Right ventricle myocardium superior (tissue), 1 donor: Measurements from ENCODE around the gene ST8SIA1. TPM values are rescaled to one million over a fixed set of nuclear protein-coding genes. Genes with fewer than 3 reads are reported as not detected.
"Not testable (repeated sequence)": the region's sequence is repeated elsewhere in the genome, so short reads cannot be mapped to it uniquely, and the experiment has no call there.

Source experiments
- ATAC-seq: fragments of 200-7000 bp; cut with Tn5 transposase; one replicate; pipeline ENCODE4 v1.9.1; 2020; ENCODE audit warnings: mild to moderate bottlenecking; ENCODE audit not compliant: poor library complexity
- DNase-seq: peaks from one replicate; pipeline ENCODE4 v3.0.0-alpha.2; 2020
- intact Hi-C: fragments of 100-400 bp; cut with DNase I; formaldehyde crosslinking; loops from one replicate; pipeline ENCODE4 v1.11.2; 2022
- long read RNA-seq: library from polyadenylated mRNA; unstranded; transcript quantifications from one replicate; pipeline ENCODE4 v2.0.0, GENCODE V29; 2021
- total RNA-seq: library from RNA; stranded (reverse); fragmentation: NEBNext Ultra II Directional; extraction: Animal tissue kit (Norgen Biotek cat#: 25700); gene quantifications from one replicate; pipeline ENCODE4 v1.2.1, GENCODE V29; 2021
- donor health status: DM: no; HTN: yes; CAD: no; lungs with severe emphysema.

ST8SIA1 gene, protein sequence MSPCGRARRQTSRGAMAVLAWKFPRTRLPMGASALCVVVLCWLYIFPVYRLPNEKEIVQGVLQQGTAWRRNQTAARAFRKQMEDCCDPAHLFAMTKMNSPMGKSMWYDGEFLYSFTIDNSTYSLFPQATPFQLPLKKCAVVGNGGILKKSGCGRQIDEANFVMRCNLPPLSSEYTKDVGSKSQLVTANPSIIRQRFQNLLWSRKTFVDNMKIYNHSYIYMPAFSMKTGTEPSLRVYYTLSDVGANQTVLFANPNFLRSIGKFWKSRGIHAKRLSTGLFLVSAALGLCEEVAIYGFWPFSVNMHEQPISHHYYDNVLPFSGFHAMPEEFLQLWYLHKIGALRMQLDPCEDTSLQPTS
- total RNA-seq: 3.3 TPM
- long read RNA-seq, full-length matches to known transcripts: 5 of 5 reads
- long read RNA-seq, partial matches to known transcripts: 0 of 5 reads
- long read RNA-seq, other reads (novel, unspliced or antisense): 0 of 5 reads

DNA sequence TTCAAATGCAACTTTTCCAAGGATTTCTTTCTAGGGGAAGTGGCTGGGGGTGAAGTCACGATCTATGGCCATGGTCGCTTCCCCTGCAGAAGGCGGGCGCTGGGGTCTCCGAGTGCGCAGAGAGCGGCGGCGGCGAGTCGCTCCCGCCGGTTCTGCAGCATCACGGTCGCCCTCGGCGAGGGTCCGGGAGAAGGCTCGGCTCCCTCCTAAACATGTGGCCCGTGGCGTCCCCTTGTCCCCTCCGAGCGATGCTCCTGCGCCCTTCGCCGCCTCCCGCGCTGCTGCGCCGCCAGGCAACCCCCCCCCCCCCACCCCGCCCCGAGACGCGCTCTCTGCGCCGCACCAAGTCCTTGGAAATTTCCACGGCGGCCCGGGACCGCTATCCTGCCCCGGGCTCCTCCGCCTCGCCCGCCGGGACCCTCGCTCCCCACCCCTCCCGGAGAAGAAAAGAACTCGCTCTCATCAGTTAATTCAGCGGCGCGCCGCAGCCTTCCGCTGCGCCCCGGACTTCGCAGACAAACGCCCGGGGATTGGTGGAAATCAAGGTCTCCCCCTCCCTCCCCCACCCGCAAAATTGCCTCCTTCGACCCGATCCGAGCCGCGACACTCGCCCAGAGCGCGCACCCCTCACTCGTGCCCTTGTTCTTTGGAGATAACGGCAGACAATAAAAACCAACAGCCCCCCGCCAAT, at the start of gene ST8SIA1:
ST8SIA1 (minus strand) TSS at position 298 of the 691 bp plus-strand sequence. CDS start 475 bp downstream, outside the sequence.
- intact Hi-C loops: loop anchor here (5.0 kb wide), 1 partner anchor 232 kb away; no protein-coding TSS in a partner anchor
- DNase-seq: peak; percentile 60
- ATAC-seq: peak; percentile 71

DNA sequence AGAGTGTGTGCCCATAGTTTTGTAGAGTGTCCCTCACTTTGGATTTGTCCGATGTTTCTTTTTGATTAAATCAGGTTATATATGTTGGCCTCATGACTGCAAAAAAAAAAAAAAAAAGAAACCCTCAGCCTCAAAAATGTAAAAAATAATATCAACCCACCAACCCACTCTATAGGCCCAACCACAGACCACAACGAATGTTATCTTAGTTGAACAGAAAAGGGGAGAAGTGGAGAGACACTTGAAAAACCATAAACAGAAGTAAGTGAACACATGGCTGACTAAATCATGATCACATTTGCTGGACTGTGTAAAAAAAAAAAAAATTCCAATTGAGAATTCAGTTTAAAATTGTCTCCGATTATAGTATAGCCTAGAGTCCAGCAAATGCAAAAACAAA, 45.5 kb upstream of the ST8SIA1 start:
- DNase-seq (no peak), ATAC-seq (no peak)
- intact Hi-C loops: no loop called here

DNA sequence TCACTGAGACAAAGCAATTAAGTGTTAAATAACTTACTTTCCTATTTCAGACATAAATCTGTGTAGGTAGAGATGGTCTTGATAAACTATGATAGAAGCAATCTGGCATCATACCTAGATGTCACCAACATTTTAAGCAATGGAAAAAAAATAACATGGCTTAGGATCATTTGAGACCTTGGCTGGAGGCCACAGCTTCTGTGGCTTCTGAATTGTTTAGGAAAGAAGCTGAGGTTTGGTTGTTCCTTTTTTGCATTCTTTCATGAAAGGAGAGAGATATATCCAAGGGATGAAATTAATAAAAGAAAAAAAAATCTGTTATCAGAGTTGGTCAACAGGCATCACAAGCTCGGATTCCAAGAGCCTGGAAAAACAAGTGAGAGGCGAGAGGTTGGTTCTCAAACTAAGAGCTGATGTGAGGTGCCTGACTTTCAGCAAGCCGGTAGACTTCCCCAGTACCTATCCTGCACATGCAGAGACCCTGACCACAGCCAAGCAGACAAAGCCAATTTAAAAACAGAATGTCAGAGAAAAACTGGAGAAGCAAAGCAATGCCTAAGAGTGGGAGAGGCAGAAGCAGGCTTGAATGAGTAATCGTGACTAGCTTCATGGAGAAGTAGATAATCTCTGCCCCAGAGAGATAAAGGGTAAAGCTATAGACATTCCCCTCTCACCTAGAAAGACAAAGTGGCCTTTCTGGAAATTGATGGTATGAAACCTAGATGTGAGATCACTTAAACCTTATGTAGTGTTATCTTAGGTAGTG, 43.4 kb upstream of the ST8SIA1 start:
- no peak for DNase-seq
- no peak for ATAC-seq
- intact Hi-C loops: no loop called here

GRCh38 chr12:22376596-22377150, 42.2 kb upstream of the ST8SIA1 start:
- intact Hi-C loops, DNase-seq, ATAC-seq: not testable (repeated sequence)

GRCh38 chr12:22374508-22374907, 40.0 kb upstream of the ST8SIA1 start:
- ATAC-seq (no peak), DNase-seq (no peak)
- intact Hi-C loops: no loop called here

- no peak for ATAC-seq
Measured at GRCh38 chr12:22372277-22372837, 37.9 kb upstream of the ST8SIA1 start.

GRCh38 chr12:22366181-22366580, 31.7 kb upstream of the ST8SIA1 start:
- DNase-seq: no peak
- intact Hi-C loops: no loop called here
- ATAC-seq: no peak

More at GRCh38 chr12:22372277-22372837, 37.9 kb upstream of the ST8SIA1 start:
- DNase-seq: no peak
- intact Hi-C loops: no loop called here

DNA sequence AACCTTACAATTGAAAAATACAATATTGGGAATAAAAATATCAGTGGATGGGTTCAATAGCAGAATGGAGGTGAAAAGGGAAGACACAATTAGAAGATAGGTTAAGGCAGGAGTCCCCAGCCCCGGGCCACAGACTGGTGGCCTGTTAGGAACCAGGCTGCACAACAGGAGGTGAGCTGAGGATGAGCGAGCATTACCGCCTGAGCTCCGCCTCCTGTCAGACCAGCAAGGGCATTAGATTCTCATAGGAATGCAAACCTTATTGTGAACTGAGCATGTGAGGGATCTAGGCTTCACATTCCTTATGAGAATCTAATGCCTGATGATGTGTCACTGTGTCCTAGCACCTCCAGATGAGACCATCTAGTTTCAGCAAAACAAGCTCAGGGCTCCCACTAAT, 27.3 kb upstream of the ST8SIA1 start:
- ATAC-seq (no peak), DNase-seq (no peak)
- intact Hi-C loops: no loop called here

DNA sequence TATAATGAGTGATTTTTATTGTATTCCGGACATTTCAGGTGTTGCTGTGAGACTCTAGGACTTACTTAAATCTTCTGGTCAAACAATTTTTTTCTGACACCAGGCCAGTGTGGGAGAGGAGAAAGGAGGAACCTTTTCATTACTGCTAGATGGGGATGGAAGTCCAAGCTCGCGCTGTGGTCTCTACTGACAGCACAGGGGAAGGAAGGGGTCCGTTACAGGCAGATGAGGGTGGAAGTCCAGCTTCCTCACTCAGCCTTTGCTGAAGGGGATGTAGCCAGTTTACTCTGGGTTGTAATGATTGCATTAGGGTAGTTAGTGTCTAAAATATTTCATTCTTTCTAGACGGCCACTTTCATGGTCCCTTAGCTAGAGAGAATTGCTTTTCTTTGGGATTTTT, 26.3 kb upstream of the ST8SIA1 start:
- DNase-seq (no peak), ATAC-seq (no peak)
- intact Hi-C loops: no loop called here

- ATAC-seq (no peak), DNase-seq (no peak)
- intact Hi-C loops: no loop called here
Measured at GRCh38 chr12:22357531-22357930, 23.0 kb upstream of the ST8SIA1 start.

DNA sequence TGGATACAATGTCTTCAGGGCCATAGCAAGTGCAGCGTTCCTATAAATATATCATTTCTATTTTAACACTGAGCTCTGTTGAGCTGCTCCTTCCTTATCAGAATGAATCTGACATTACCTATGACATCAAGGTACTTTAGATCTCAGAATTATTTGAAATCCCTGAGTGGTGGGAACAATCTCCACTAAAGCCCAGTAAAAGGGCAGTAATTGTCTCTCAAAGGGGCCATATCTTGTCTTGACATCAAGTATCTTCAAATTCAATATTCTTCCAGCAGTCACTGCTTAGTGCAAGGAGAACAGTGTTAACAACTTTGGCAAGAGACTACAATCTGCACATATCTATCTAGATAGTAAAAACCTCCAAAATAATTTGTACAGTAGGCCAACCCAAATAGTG, 21.7 kb upstream of the ST8SIA1 start:
- DNase-seq: no peak
- intact Hi-C loops: no loop called here
- ATAC-seq: no peak

DNA sequence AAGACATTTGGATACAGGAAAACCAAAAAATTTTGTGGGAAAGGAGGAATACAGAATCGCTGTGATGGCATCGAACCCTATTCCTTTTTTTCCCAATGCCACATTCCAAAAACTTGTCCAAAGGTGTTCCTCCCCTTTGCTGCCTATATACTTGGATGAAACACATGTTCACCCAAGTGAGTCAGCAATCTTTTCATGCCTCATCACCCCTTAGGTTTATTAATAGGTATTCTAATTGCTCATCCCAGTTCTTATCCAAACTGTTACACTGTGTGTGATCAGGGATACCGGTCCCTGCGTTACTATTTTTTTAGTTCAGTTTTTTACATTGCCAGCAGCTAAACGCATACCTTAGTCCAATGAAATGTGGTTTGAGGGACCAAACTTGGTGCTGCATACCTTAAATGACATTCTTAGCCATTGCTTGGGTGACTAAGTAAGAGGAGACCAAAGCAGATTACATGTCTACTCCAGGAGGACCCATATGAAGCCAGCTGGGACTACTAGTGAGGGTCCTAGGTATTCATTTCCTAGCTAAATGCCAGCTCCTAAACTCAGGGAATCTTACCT, 20.6 kb upstream of the ST8SIA1 start:
- no peak for ATAC-seq
- DNase-seq: no peak
- intact Hi-C loops: no loop called here

- ATAC-seq: no peak
- no peak for DNase-seq
- intact Hi-C loops: no loop called here
Measured at GRCh38 chr12:22353615-22354325, 19.3 kb upstream of the ST8SIA1 start.

- DNase-seq (no peak), ATAC-seq (no peak)
- intact Hi-C loops: no loop called here
Measured at GRCh38 chr12:22350886-22351285, 16.4 kb upstream of the ST8SIA1 start.

- ATAC-seq (no peak), DNase-seq (no peak)
- intact Hi-C loops: no loop called here
Measured at GRCh38 chr12:22348208-22348607, 13.7 kb upstream of the ST8SIA1 start.

GRCh38 chr12:22340143-22340542, 5.6 kb upstream of the ST8SIA1 start:
- peak; percentile 49 for DNase-seq
- intact Hi-C loops: no loop called here
- ATAC-seq: no peak

- intact Hi-C loops: no loop called here
- DNase-seq (no peak), ATAC-seq (no peak)
Measured at GRCh38 chr12:22339691-22340090, 5.2 kb upstream of the ST8SIA1 start.

- intact Hi-C loops: no loop called here
- DNase-seq (peak; percentile 56), ATAC-seq (peak; percentile 44)
Measured at GRCh38 chr12:22335794-22336166, 1.3 kb upstream of the ST8SIA1 start.
